NB4 (cell line): ENCODE data around the gene NPC2.

ENCODE experiments used
- DNase-seq: peaks from one replicate; pipeline ENCODE4 v3.0.0; 2010; ENCODE audit warnings: low read depth
- H3K4me3 ChIP-seq: one replicate; pipeline ENCODE4 v1.5.1; 2011; ENCODE audit warnings: mild to moderate bottlenecking, low read depth, low read length, moderate library complexity
- MAX ChIP-seq: IDR thresholded peaks from 2 replicates; pipeline ENCODE4 v1.6.1; 2011; ENCODE audit warnings: low read depth, low read length
- MYC ChIP-seq: IDR thresholded peaks from 2 replicates; pipeline ENCODE4 v1.6.1; 2011; ENCODE audit warnings: low read depth, low read length
- POLR2A ChIP-seq: IDR thresholded peaks from 2 replicates; pipeline ENCODE4 v1.6.1; 2011; ENCODE audit warnings: mild to moderate bottlenecking; ENCODE audit not compliant: insufficient read length; ENCODE audit errors: extremely low read depth
- TF ChIP-seq, protein P1 (sequence below): IDR thresholded peaks from one replicate; pipeline ENCODE4 v1.5.1; 2012; ENCODE audit warnings: low read depth, low read length

The NPC2 gene

GRCh38 chr14:74527736-74528280, 34.7 kb upstream of the NPC2 start:
- no peak for TF ChIP-seq MAX
- TF ChIP-seq, protein P1, sequence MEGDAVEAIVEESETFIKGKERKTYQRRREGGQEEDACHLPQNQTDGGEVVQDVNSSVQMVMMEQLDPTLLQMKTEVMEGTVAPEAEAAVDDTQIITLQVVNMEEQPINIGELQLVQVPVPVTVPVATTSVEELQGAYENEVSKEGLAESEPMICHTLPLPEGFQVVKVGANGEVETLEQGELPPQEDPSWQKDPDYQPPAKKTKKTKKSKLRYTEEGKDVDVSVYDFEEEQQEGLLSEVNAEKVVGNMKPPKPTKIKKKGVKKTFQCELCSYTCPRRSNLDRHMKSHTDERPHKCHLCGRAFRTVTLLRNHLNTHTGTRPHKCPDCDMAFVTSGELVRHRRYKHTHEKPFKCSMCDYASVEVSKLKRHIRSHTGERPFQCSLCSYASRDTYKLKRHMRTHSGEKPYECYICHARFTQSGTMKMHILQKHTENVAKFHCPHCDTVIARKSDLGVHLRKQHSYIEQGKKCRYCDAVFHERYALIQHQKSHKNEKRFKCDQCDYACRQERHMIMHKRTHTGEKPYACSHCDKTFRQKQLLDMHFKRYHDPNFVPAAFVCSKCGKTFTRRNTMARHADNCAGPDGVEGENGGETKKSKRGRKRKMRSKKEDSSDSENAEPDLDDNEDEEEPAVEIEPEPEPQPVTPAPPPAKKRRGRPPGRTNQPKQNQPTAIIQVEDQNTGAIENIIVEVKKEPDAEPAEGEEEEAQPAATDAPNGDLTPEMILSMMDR: no peak
- TF ChIP-seq MYC: no peak
- TF ChIP-seq POLR2A: no peak
- H3K4me3 ChIP-seq: no peak overlapping the region
- DNase-seq: no peak

DNA sequence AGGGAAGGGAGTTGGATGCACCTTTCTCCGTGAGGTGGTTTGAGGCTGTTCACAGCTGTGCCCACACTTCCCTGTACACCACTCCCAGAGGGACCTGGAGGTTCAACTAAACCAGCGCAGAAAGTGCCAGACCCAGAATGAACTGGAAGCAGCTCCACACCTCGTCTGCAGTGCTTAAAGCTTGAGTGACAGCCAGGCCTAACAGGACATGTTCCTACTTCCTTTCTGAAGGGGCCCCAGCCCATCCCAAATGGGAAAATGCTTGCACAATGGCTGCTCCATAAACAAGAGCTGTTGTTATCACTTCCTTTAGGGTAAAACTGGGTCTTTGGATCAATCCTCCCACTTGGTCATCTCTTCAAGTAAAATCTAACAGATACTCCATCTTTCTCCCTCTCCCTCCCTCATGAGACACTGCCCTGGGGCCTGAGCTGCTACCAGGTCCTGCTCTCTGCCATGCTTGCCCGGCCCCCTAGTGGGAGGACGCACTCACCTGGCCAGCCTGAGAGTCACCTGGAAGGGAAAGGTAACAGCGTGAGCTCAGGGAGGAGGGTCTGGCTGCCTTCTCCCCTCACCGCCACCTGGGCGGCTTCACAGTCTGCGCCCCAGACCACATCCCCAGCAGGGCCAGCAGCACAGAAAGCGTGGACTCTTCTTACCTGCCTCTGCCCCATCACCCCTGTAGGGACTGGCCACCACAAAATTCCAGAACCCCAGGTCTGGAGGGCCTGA, 33.9 kb upstream of the NPC2 start:
- DNase-seq: no peak
- TF ChIP-seq MAX: no peak
- no peak for TF ChIP-seq POLR2A
- TF ChIP-seq, protein P1: no peak
- H3K4me3 ChIP-seq: no peak overlapping the region

GRCh38 chr14:74525361-74525851, 32.3 kb upstream of the NPC2 start:
- no peak overlapping the region for H3K4me3 ChIP-seq
- TF ChIP-seq MYC (no peak), MAX (no peak), POLR2A (no peak)
- TF ChIP-seq, protein P1: no peak
- DNase-seq: no peak

GRCh38 chr14:74524812-74525135, 31.7 kb upstream of the NPC2 start:
- no peak for DNase-seq
- H3K4me3 ChIP-seq: no peak overlapping the region
- TF ChIP-seq MAX (no peak), POLR2A (no peak), MYC (no peak)
- TF ChIP-seq, protein P1: no peak

- TF ChIP-seq MYC (no peak), MAX (no peak), POLR2A (no peak)
- TF ChIP-seq, protein P1: no peak
- no peak for DNase-seq
- no peak overlapping the region for H3K4me3 ChIP-seq
These were observed 31.1 kb upstream of the NPC2 start for GRCh38 chr14:74524076-74524811.
